Kasumi-1 (cell line): ENCODE data around the gene ACSS2.

Source experiments
- DNase-seq, 2 experiments: peaks; one replicate each; lab custom pipeline; 2025; lab: John Stamatoyannopoulos, UW

Gene ACSS2

DNA sequence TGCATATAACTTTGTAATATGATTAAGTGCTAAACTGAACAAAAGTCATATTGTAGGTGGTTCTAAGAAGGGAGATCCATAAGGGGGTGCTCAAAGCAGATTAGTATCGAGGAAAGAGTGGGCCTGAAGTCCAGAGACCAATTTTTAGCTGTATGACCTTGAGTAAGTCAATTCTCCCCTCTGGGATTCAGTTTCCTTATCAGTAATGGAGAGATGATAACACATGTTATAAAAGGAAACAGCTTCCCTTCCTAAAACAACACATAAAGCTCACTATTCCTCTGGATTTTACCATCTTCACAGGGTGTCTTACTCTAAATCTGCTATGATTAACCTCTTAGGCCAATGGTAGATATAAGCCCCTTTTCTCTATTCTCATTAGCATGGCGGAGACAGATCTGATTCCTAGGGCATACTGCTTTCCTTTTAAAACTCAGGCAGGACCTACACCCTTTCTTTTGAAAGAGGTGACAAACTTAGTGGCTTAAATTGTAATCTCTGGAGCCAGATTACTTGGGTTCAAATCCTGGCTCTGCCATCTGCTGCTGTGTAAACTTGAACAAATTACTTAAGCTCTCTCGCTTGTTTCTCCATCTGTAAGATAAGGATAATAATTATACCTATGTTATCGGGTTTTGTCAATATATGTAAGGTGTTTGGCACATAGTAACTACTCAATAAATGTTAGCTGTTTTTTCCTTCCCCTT lies 39.5 kb downstream of the ACSS2 start:
- DNase-seq: no peak

DNA sequence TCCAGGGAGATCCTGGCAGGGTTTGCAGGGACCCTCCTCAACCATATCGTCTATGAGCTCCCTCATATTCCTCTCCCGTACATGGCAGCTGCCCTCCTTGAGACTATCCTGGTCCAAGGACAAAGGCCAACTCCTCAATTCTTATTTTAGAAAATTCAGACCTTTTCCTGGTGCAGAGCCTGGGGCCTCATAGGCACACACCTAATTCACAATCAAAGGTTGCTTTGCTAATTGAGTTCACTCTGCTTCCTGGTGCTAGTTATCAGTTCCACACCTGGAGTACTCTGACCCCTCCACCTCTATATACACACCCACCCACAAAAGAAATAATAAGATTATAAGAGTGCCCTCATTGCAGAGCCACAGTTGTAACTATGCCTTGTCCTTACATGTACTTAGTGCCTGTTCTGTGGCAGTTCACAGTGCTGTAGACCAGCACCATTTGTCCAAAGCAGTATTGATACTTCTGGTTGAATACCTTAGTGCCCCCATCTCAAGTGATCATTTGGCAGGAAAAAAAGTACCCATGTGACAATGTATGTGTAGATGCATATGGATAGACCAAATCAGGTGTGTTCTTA lies 40.5 kb downstream of the ACSS2 start:
- no peak for DNase-seq

DNA sequence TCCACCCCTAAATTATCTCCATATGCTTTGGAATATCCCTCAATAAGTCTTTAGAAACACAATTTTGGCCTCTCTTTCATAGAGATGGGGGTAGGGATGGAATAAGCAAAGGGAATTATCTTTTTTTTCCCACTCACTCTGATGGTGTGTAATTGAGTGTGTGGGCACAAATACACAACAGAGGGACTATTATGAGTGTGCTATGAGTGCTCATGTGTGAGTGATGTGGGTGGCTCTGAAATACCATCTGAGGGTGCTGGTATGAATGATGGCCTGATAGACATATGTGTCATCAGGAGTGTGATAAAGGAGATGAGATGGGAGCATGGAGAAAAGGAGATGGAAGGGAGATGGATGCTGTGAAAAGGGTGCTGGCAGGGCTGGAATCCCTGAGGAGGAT lies 43.6 kb downstream of the ACSS2 start:
- DNase-seq: no peak

DNA sequence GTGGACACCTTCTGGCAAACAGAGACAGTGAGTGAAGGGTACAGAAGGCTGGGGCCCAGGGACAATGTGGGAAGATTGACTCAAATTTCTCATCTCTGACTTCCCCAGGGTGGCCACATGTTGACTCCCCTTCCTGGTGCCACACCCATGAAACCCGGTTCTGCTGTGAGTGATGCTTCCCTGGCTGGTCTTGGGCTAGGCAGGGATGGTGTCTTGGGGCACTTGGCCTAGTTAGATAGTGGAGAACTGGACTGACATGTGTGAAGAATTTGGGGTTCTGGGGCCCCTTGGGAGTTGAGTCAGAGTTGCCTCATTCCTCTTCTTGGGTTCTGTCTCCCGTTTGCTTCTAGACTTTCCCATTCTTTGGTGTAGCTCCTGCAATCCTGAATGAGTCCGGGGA lies 45.0 kb downstream of the ACSS2 start:
- DNase-seq: no peak

- no peak for DNase-seq
These were observed 46.4 kb downstream of the ACSS2 start for GRCh38 chr20:34922654-34923381.

GRCh38 chr20:34923414-34923813 lies 47.0 kb downstream of the ACSS2 start:
- DNase-seq: no peak

DNA sequence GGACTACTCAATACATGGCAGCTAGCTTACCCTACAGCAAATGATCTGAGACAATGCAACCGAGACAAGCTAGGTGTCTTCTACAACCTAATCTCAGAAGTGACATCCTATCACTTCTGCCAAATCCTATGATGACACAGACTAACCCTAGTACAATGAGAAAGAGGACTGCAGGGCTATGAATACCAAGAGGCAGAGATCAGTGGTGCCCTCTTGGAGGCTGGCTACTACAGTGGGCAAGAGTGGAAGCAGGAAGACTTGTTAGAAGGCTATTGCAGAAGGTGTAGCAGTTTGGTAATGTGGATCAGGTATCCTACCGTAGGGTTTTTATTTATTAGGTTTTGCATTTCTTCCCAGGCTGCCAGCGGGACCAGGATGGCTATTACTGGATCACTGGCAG lies 48.9 kb downstream of the ACSS2 start:
- no peak for DNase-seq

DNA sequence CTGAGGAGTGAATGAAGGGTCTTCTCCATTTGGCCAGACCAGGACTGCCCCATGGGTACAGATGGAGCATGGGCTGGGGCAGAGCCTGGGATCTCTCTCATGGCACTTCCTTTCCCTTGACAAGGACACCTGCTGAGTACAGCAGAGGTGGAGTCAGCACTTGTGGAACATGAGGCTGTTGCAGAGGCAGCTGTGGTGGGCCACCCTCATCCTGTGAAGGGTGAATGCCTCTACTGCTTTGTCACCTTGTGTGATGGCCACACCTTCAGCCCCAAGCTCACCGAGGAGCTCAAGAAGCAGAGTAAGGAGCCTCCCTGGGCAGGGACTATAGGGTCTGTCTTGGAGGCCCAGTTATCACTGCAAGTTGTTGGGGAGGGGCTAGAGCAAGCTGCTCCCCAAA lies 49.6 kb downstream of the ACSS2 start:
- no peak for DNase-seq

DNA sequence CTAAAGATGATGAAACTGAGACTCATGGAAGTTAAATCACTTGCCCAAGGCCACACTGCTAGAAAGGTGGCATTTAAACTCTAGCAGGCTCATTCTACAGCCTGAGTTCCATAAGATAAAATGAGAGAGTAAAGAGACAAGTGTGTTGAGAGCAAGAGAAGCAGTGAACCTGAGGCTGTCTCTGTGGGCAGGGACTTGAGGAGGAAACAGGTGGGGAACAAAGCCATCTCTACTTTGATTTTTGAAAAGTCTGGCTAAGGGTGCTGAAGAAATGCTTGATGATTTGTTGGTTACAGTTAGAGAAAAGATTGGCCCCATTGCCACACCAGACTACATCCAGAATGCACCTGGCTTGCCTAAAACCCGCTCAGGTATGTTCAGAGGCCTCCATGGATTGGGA lies 50.2 kb downstream of the ACSS2 start:
- no peak for DNase-seq

DNA sequence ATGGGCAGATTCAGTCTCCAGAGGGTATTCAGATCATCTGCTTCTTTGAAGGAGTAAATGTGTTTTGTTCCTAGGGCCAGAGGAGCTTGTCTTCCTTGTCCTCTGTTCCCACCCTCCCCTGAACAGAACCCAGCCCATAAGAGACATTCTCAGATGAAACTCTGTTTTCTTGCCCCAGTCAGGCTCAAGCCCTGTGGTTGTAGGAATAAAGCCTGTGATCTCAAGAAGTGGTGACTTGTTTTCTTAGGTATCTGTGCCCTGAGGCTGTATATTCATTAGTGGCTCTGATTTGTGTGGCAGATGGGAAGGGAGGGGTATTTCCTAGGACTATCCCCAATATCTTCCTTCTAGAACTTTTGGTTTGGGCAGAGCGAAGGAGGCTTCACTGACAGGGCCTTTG lies 51.3 kb downstream of the ACSS2 start:
- DNase-seq: no peak

GRCh38 chr20:34928411-34928810 lies 52.0 kb downstream of the ACSS2 start:
- DNase-seq: no peak

DNA sequence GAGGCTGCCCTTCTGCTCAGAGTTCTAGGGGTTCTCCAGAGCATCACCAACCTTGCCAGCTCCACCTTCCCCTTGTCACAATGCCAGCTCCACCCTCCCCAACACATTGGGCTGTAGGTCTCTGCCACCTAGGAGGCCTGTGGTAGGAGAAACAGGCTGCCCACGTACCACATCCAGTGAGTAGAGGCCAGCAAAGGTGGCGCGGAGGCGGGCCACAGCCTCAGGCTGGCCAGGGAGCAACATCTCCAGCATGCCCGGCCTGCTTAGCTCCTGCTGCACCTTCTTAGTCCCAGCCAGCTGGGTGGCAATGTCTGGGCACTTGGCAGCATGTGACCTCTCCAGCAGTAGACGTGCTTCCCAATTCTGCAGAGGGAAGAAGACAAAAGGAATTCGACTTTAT lies 55.4 kb downstream of the ACSS2 start:
- no peak for DNase-seq

DNA sequence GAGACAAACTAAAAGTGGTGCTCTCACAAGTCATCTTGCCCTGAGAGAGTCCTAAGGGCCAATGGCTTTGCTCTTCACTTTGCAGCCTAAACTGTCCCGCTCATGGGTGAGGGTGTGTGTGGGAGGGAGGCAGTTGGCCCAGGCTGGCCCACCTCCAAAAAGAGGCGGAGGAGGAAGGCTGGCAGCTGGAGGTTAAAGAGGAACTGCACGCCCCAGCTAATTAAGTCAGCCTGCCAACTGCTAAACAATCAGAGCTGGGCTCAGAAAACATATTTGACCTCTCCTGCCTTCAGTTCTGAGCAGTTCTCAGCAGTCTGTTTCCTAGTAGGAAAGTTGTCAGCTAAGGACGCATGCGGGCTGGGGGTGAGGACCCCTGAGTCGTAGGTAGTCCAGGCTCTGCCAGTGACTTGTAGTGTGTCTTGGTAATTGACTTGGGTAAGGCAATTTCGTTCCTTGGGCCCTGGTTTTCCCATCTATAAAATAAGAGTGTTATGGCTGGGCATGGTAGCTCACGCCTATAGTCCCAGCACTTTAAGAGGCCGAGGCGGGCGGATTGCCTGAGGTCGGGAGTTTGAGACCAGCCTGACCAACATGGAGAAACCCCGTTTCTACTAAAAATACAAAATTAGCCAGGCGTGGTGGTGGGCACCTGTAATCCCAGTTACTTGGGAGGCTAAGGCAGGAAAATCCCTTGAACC lies 62.2 kb downstream of the ACSS2 start:
- peak; percentile 93 to 95 for DNase-seq

DNA sequence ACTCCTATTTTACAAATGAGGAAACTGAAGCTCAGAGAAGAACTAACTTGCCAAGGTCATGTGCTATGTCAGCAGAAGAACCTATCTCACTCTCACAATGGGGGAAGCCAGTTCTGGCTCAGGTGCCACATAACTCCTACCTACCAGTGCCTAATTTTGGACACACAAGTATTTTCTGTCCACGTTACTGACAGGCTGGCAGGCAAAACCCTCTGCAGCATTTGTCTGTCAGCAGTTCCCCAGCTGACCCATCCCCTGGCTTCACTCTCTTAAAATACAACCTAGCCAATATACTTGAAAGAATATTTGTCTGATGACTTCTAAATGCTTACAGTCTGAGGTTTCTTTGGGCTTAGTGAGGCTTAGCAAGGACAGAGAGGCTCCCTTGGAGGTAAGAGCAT lies 63.7 kb downstream of the ACSS2 start:
- DNase-seq: peak in 1 of 2 experiments; percentile 12

GRCh38 chr20:34941226-34941625 lies 64.8 kb downstream of the ACSS2 start:
- DNase-seq: peak in 1 of 2 experiments; percentile 17

GRCh38 chr20:34942301-34942700 lies 65.9 kb downstream of the ACSS2 start:
- DNase-seq: no peak

DNA sequence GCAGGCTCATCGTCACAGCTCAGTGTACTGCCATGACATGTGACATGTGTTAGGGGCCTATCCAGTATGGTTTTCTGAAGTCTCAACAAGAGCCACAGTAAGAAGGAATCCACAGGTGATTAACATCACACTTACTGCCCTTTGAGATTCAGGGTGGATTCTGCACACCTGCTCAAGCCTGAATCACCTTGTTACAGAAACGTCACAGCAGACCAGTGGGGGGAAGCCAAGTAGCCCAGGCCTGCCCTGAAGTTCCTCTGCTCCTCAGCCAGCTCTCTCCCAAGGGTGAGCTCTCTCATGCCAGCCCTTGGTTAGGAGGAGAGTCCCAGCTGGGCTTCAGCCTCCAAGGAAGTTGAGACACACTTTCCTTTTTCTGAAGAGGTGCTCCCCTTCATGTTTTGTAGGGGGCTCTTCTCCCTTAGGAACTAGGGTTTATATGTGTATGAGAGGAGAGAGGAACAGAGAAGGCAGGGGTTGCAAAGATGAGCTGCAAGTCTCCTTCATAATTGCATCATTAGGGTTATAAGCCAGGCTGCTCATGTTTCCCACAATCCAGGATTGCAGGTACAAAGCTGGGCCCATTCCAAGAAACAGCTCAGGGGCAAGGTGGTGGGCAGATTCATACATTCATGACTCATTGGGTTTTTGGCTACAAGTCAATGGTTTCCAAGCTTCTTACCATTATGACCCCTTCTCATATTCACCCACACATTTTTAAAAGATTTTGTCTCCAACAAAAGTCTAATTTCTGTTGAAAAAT lies 67.6 kb downstream of the ACSS2 start:
- DNase-seq: no peak

DNA sequence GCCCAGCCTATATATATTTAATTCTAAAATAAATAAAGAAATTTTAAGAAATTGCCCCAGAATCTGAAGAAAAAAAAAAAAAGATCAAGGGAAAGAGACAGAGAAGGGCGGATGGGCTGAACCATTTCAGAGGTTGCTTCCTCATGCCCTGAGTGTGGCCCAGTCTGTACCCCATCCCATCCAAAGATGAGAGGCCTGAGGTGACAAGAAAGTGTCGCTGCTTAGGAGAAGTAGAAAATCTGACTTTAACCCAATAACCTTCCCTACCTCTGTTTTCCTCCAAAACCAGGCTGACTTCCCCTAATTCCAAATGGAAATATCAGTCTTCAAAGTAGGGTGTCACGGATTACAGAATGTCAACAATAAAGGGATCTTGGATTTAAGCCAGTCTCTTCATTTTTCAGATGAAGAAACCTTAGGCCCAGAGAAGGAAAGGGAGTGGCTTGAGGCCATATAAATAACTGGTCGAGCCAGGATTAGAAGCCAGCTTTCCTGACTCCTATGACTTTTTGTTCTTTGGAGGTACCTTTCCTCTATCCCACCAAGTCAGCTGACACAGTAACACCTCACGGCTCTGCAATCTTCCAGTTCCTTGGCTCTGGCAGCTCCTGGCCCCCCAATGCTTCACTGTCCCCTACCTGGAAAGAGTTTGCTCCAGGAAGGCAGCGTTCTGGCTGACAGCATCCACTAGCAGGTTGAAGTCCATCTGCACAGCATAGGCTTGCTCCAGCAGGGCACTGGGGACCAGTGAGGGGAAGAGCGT lies 69.1 kb downstream of the ACSS2 start:
- no peak for DNase-seq

DNA sequence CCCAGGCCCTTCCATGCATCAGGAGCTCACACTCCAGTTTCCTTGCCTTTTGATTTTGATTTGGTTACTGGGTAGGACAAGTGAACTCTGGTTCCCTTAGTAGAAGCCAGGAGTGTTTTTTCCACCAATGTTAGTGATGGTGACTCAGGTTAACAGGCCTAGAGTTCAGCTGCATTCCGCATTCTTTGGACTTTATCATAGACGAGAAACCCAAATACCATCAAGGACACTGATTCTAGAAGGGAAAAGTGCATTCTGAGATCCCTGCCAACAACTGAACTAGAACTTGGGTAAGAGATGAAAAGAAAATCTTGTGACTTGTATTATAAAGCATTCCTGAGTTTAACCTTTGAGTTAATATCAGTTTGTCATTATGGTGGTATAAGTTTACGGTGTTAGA lies 70.2 kb downstream of the ACSS2 start:
- DNase-seq: no peak

- DNase-seq: no peak
These were observed 70.9 kb downstream of the ACSS2 start for GRCh38 chr20:34947336-34947735.

DNA sequence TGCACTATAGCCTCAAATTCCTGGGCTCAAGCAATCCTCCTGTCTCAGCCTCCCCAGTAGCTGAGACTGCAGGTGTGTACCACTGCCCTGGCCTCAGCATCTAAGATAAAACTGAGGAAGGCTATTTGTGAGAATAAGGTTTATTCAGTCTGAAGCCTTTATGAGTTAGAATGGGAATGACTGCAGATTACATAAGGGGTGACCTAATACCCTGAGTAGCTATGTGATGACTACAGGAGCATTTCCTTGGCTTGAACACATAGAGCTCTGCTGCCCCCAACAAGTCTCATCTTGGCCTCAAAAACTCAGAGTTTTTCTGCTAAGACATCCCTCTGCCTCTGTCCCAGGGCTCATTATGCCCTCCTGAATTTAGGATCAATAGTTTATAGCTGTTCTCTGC lies 71.6 kb downstream of the ACSS2 start:
- DNase-seq: no peak
